Uterus (tissue), 4 donors: ENCODE results near the gene TRIM41. TPM values are rescaled to one million over a fixed set of nuclear protein-coding genes. Genes with fewer than 3 reads are reported as not detected.

Source experiments
- DNase-seq, 2 donors: peaks; one replicate each; pipeline ENCODE4 v3.0.0-alpha.2; 2019 to 2020
- H3K27ac ChIP-seq, 2 donors: fragments of 200-600 bp; sonication (generic); 1 replicate in 1 of 2; 2 replicates in 1 of 2; pipeline ENCODE4 v1.5.1; 2016 to 2018
- H3K27me3 ChIP-seq, 2 donors: fragments of 200-600 bp; sonication (generic); one replicate each; pipeline ENCODE4 v1.5.1; 2018 to 2019; ENCODE audit warnings: control low read depth in 1 of 2
- H3K36me3 ChIP-seq, 2 donors: fragments of 200-600 bp; sonication (generic); one replicate each; pipeline ENCODE4 v1.5.1; 2019; ENCODE audit warnings: control low read depth in 1 of 2
- H3K4me1 ChIP-seq, 2 donors: fragments of 200-600 bp; sonication (generic); one replicate each; pipeline ENCODE4 v1.5.1; 2018 to 2019; ENCODE audit warnings: control low read depth in 1 of 2
- H3K4me3 ChIP-seq, 2 donors: fragments of 200-600 bp; sonication (generic); 1 replicate in 1 of 2; 2 replicates in 1 of 2; pipeline ENCODE4 v1.5.1; 2018 to 2019; ENCODE audit warnings: mild to moderate bottlenecking in 1 of 2
- H3K9me3 ChIP-seq, 2 donors: fragments of 200-600 bp; sonication (generic); one replicate each; pipeline ENCODE4 v1.5.1; 2019; ENCODE audit warnings: control low read depth in 1 of 2
- POLR2A ChIP-seq, 2 donors: fragments of 450-650 bp; IDR thresholded peaks; one replicate each; pipeline ENCODE4 v1.6.1; 2016; ENCODE audit warnings: antibody characterized with exemption in 2 of 2, mild to moderate bottlenecking in 1 of 2, moderate library complexity in 1 of 2
- intact Hi-C: fragments of 100-400 bp; cut with DNase I; formaldehyde crosslinking; loops from one replicate; pipeline ENCODE4 v1.15.1; 2023; ENCODE audit warnings: low total_unique reads
- total RNA-seq, 4 donors: library from RNA; depleted of rRNA in 3 of 4; stranded (reverse); fragments of >200 nt in 3 of 4; gene quantifications; one replicate each; pipeline versions ENCODE4 v1.1.0 to v1.2.4, GENCODE V29; 2014 to 2023
- TF ChIP-seq, protein P1 (sequence below), 4 experiments: fragments of 200-600 bp in 2 of 4; fragments of 450-650 bp in 2 of 4; sonication (generic) in 2 of 4; IDR thresholded peaks; one replicate each; pipeline ENCODE4 v1.5.1; 2016 to 2019; ENCODE audit warnings: antibody characterized with exemption in 4 of 4, mild to moderate bottlenecking in 2 of 4, moderate library complexity in 1 of 4
- donor health status: DM: yes; HTN: yes; CAD: no.

TRIM41 gene
- total RNA-seq, 4 donors from 2014 or later, result 4.7 to 18.8 (median 12.2) TPM

DNA sequence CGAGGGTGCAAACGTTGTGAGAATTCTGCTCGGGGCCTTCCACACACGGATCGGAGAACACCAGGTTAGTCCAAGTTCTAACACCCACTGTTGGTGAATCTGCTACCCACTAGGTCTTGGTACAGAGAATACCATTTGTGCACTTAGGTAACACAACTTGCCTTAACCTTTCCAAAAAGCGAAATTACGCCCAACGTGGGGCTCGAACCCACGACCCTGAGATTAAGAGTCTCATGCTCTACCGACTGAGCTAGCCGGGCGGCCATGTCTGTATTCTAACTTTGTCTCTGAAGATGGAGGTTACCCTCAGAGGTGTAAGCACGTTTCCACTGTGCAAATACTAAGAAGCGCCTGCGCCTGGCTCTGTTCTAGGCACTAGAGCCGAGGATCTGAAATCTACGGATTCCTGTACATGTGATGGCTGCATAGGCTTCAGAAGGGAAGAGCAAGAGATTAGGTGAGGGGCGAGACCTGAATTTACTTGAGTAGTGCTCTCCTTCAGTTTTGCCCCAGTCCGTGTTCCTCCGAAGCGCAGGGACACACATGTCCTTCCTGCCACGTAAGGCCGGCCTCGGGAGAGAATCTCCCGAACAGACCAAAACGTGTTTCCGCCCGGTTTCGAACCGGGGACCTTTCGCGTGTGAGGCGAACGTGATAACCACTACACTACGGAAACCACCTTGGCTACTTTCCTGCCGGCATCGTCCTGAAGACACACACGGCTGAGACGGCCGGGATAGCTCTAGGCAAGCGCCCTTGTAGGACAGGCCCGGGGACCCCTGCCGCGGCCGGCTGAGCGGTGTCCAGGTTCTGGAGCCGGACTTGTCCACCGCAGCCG is 1.1 kb upstream of the TRIM41 start:
- TF ChIP-seq, protein P1, sequence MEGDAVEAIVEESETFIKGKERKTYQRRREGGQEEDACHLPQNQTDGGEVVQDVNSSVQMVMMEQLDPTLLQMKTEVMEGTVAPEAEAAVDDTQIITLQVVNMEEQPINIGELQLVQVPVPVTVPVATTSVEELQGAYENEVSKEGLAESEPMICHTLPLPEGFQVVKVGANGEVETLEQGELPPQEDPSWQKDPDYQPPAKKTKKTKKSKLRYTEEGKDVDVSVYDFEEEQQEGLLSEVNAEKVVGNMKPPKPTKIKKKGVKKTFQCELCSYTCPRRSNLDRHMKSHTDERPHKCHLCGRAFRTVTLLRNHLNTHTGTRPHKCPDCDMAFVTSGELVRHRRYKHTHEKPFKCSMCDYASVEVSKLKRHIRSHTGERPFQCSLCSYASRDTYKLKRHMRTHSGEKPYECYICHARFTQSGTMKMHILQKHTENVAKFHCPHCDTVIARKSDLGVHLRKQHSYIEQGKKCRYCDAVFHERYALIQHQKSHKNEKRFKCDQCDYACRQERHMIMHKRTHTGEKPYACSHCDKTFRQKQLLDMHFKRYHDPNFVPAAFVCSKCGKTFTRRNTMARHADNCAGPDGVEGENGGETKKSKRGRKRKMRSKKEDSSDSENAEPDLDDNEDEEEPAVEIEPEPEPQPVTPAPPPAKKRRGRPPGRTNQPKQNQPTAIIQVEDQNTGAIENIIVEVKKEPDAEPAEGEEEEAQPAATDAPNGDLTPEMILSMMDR (IDR thresholded peaks at IDR 0.05), result peak in 1 of 4 experiments; percentile 2
- TF ChIP-seq POLR2A (IDR thresholded peaks at IDR 0.05), result peak in 1 of 2 donors; percentile 21
- intact Hi-C loops, result no loop called here
- no peaks in the 10 kb centered on the region for H3K9me3 ChIP-seq

DNA sequence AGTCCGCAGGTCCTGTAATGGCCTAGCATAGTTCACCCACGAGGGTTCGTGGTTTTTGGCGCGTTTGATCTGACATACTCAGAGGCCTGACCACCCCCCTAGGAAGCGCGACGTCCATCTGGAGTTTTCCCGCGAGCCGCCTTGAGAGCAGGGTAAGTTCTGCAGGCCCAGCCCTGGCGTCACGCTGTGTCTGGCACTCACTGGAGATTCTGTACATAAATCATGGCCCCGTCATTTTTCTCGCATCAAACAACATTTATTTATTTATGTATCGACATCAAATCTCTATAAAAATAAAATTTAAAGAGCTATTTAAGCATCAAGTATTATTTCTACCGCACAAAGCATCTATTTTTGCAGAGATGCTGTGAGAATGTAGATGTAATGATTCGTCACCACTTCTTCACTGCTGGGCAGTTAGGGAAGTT is 437 bp upstream of the TRIM41 start:
- peaks cover 0 to 5% of the 10 kb centered on the region in 2 donors for H3K4me1 ChIP-seq
- H3K27me3 ChIP-seq, result no peaks in the 10 kb centered on the region
- intact Hi-C loops, result no loop called here
- no peak for TF ChIP-seq POLR2A (IDR thresholded peaks at IDR 0.05)
- TF ChIP-seq, protein P1 (IDR thresholded peaks at IDR 0.05), result peak in 1 of 4 experiments; percentile 10
- H3K9me3 ChIP-seq, result no peaks in the 10 kb centered on the region
- DNase-seq, result no peak
- peak overlapping the region; percentile 76 to 82 for H3K4me3 ChIP-seq
- no peaks in the 10 kb centered on the region for H3K36me3 ChIP-seq
- peak overlapping the region; percentile 95 to 98 for H3K27ac ChIP-seq

More for the DNA sequence above, 1.1 kb upstream of the TRIM41 start:
- Histone ChIP-seq H3K4me1 (peaks cover 0 to 5% of the 10 kb centered on the region in 2 donors), H3K36me3 (no peaks in the 10 kb centered on the region), H3K4me3 (peak overlapping the region; percentile 76 to 82), H3K27me3 (no peaks in the 10 kb centered on the region), H3K27ac (peak overlapping the region; percentile 95 to 98)
- DNase-seq, result peak; percentile 96 to 98

DNA sequence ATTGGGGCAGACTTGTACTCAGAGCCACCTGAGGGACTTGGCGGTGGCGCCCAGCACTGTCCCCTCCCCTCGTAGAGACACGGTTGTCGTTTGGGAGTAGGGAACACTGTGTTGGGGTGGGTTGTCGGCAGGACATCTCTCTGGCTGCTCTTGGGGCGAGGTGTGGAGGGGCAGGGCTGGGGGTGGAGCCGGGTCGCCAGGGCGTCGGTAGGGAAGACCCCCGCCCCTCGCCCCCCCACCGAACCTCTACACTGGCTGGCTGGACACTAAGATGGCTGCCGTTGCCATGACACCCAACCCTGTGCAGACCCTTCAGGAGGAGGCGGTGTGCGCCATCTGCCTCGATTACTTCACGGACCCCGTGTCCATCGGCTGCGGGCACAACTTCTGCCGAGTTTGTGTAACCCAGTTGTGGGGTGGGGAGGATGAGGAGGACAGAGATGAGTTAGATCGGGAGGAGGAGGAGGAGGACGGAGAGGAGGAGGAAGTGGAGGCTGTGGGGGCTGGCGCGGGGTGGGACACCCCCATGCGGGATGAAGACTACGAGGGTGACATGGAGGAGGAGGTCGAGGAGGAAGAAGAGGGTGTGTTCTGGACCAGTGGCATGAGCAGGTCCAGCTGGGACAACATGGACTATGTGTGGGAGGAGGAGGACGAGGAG is 778 bp downstream of the TRIM41 start:
- intact Hi-C loops, result no loop called here
- Histone ChIP-seq H3K27me3 (no peaks in the 10 kb centered on the region), H3K27ac (peak overlapping the region; percentile 95 to 98), H3K9me3 (no peaks in the 10 kb centered on the region), H3K4me3 (peak overlapping the region; percentile 76 to 82), H3K4me1 (peaks cover 0 to 5% of the 10 kb centered on the region in 2 donors), H3K36me3 (no peaks in the 10 kb centered on the region)
- DNase-seq, result no peak
- TF ChIP-seq POLR2A (IDR thresholded peaks at IDR 0.05), result no peak
- TF ChIP-seq, protein P1 (IDR thresholded peaks at IDR 0.05), result no peak

DNA sequence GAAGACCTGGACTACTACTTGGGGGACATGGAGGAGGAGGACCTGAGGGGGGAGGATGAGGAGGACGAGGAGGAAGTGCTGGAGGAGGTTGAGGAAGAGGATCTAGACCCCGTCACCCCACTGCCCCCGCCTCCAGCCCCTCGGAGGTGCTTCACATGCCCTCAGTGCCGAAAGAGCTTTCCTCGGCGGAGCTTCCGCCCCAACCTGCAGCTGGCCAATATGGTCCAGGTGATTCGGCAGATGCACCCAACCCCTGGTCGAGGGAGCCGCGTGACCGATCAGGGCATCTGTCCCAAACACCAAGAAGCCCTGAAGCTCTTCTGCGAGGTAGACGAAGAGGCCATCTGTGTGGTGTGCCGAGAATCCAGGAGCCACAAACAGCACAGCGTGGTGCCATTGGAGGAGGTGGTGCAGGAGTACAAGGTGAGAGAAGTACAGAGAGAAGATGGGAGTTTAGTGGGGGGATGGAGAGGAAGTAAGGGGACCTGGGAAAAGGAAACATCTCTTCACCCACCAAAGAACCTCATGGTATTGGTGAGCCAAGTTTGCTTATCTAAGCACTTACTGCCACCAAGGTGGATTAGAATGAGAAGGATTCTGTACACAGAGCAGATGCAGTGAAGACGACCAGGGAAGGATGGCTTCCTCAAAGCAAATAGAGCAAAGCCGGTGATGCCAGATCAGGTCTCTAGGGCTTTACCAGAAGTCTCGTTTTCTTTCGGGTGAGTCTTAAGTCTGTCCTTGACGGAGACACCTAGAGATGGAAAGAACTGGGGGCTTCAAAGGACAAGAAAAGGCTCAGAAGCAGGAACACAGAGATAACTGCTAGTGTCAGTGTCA is 1.5 kb downstream of the TRIM41 start:
- peak overlapping the region in 1 of 2 donors; percentile 98 for H3K27ac ChIP-seq

More for the DNA sequence above, 1.5 kb downstream of the TRIM41 start:
- TF ChIP-seq, protein P1 (IDR thresholded peaks at IDR 0.05), result no peak
- TF ChIP-seq POLR2A (IDR thresholded peaks at IDR 0.05), result no peak
- intact Hi-C loops, result no loop called here
- no peak for DNase-seq
- no peaks in the 10 kb centered on the region for H3K27me3 ChIP-seq
- H3K4me1 ChIP-seq, result peaks cover 0 to 5% of the 10 kb centered on the region in 2 donors
- no peaks in the 10 kb centered on the region for H3K9me3 ChIP-seq
- H3K4me3 ChIP-seq, result peak overlapping the region in 1 of 2 donors; percentile 76
- no peaks in the 10 kb centered on the region for H3K36me3 ChIP-seq
